SK-N-MC (cell line): ENCODE measurements around the gene DNAJC10.

ENCODE experiments used
- EZH2 ChIP-seq: fragments of 200-600 bp; sonication (generic); IDR thresholded peaks from one replicate; pipeline ENCODE4 v1.6.1; 2017; ENCODE audit warnings: antibody characterized with exemption
- POLR2AphosphoS5 ChIP-seq: IDR thresholded peaks from 2 replicates; pipeline ENCODE4 v1.6.1; 2012; ENCODE audit warnings: mild to moderate bottlenecking, low read depth, low read length, borderline replicate concordance

DNA sequence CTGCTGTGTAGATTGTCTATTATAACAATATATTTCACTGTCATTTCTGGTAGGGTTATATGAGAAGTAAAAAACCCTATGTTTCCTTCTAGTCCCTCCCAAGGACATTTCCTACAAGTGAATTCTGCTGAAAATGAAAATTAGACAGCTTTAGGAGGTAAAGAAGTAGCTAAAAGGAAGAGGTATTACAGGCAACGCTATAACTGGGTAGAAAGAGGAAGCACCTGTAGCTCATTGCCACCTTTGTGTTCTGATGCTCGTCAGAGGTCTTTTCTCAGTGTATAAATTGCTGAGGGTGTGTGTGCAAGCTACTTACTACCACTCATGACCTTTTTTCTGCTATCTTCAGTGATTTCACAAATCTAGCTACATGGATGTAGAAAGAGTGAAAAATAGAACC is 1.4 kb downstream of the DNAJC10 start:
- TF ChIP-seq EZH2 (no peak), POLR2AphosphoS5 (no peak)
